Ishikawa (cell line): Measurements from ENCODE around the gene DNAJC18.

Experiments
- CREB1 ChIP-seq: IDR thresholded peaks from 2 replicates; pipeline ENCODE4 v1.6.1; 2012; ENCODE audit warnings: low read depth
- TCF12 ChIP-seq: IDR thresholded peaks from 2 replicates; pipeline ENCODE4 v1.6.1; 2012; ENCODE audit warnings: low read depth

DNA sequence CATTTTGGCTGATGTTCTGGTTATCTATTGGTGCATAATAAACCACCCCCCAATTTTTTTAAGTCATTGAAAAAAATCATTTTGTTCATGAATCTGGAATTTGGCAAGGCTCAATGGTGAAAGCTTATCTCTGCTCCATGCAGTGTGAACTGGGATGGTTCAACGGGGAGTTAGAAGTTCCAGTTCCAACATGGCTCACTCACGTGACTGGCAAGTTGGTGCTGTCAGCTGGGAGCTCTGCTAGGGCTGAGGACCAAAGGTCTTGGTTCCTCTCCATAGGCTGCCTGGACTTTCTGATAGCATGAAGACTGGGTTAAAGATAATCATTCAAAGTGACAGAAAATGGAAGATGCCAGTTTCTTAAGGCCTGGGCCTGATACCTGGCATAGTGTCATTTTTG lies 32.4 kb downstream of the DNAJC18 start:
- TF ChIP-seq CREB1 (no peak), TCF12 (no peak)
